Measurements from ENCODE around the gene PTPRK. TPM values are rescaled to one million over a fixed set of nuclear protein-coding genes. Genes with fewer than 3 reads are reported as not detected.
A peak's percentile ranks its signal among the peaks of the same experiment; 100 is the strongest.

The PTPRK gene
- total RNA-seq, 4 donors from 2014 or later, result 40.1 to 82.0 (median 57.6) TPM

GRCh38 chr6:128067446-128068118, 452.8 kb downstream of the PTPRK start:
- TF ChIP-seq POLR2A (IDR thresholded peaks at IDR 0.05) (no peak), EP300 (IDR thresholded peaks at IDR 0.05) (no peak), POLR2AphosphoS5 (IDR thresholded peaks at IDR 0.05) (no peak)
- TF ChIP-seq, protein P1, sequence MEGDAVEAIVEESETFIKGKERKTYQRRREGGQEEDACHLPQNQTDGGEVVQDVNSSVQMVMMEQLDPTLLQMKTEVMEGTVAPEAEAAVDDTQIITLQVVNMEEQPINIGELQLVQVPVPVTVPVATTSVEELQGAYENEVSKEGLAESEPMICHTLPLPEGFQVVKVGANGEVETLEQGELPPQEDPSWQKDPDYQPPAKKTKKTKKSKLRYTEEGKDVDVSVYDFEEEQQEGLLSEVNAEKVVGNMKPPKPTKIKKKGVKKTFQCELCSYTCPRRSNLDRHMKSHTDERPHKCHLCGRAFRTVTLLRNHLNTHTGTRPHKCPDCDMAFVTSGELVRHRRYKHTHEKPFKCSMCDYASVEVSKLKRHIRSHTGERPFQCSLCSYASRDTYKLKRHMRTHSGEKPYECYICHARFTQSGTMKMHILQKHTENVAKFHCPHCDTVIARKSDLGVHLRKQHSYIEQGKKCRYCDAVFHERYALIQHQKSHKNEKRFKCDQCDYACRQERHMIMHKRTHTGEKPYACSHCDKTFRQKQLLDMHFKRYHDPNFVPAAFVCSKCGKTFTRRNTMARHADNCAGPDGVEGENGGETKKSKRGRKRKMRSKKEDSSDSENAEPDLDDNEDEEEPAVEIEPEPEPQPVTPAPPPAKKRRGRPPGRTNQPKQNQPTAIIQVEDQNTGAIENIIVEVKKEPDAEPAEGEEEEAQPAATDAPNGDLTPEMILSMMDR (IDR thresholded peaks at IDR 0.05), result no peak
- Histone ChIP-seq H3K27me3 (no peaks in the 10 kb centered on the region), H3K9me3 (no peaks in the 10 kb centered on the region), H3K36me3 (peaks cover 10% of the 10 kb centered on the region), H3K4me3 (peak overlapping the region; percentile 9), H3K4me1 (no peaks in the 10 kb centered on the region), H3K27ac (no peak overlapping the region)
- WGBS, result 90% methylated on average over 11 of the region's 11 CpGs
- no peak for DNase-seq (ENCODE audit: low spot score in 2 of 2)

DNA sequence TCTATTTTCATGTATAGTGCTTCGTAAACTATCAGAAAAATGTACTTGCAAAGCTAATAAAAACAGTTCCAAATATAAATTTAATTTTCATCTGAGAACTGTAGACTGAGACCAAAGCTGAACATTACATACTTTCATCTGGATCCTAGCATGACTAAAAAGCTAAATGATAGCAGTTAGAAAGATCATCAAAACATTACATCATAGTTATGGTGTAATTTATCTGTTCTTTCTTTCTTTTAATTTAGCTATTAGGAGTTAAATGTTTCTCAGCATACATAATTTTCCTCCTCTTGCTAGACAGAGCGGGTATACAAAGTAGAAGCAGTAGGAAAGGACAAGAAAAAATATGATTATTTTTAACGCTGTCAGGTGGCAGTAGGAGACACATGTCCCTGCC, 455.3 kb downstream of the PTPRK start:
- no peaks in the 10 kb centered on the region for H3K4me1 ChIP-seq
- TF ChIP-seq POLR2A (IDR thresholded peaks at IDR 0.05), result no peak
- TF ChIP-seq, protein P1 (IDR thresholded peaks at IDR 0.05), result no peak
- no peak for TF ChIP-seq EP300 (IDR thresholded peaks at IDR 0.05)
- TF ChIP-seq POLR2AphosphoS5 (IDR thresholded peaks at IDR 0.05), result no peak
- no peaks in the 10 kb centered on the region for H3K9me3 ChIP-seq
- H3K27me3 ChIP-seq, result no peaks in the 10 kb centered on the region
- DNase-seq (ENCODE audit: low spot score in 2 of 2), result no peak
- H3K27ac ChIP-seq, result no peak overlapping the region
- H3K4me3 ChIP-seq, result no peak overlapping the region
- H3K36me3 ChIP-seq, result peaks cover 10% of the 10 kb centered on the region
- WGBS, result 91% methylated on average over 3 of the region's 3 CpGs

DNA sequence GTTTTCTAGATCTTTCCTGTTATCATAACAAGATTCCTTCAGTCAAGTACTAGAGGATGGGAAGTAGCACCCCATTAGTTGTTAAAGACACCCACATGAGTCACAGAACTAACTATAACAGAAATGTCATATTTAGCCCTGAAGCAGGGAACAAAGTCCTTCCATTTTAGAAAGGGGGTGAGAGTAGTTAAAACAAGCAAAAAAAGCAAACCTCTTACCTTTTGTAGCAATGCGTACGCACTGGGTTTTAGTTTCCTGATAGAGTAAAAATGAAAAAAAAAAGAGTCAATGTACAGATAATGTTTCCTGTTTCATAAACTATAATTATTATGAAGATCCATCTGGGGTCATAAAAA, 455.9 kb downstream of the PTPRK start:
- peaks cover 10% of the 10 kb centered on the region for H3K36me3 ChIP-seq
- no peak overlapping the region for H3K27ac ChIP-seq
- no peak overlapping the region for H3K4me3 ChIP-seq
- H3K4me1 ChIP-seq, result no peaks in the 10 kb centered on the region
- H3K27me3 ChIP-seq, result no peaks in the 10 kb centered on the region
- no peak for TF ChIP-seq POLR2A (IDR thresholded peaks at IDR 0.05)
- 93% methylated on average over 2 of the region's 2 CpGs for WGBS
- H3K9me3 ChIP-seq, result no peaks in the 10 kb centered on the region
- DNase-seq (ENCODE audit: low spot score in 2 of 2), result no peak

GRCh38 chr6:128063850-128064539, 456.4 kb downstream of the PTPRK start:
- Histone ChIP-seq H3K27me3 (no peaks in the 10 kb centered on the region), H3K9me3 (no peaks in the 10 kb centered on the region), H3K27ac (no peak overlapping the region), H3K36me3 (peaks cover 10% of the 10 kb centered on the region), H3K4me1 (no peaks in the 10 kb centered on the region), H3K4me3 (no peak overlapping the region)
- WGBS, result 92% methylated on average over 3 of the region's 3 CpGs
- TF ChIP-seq, protein P1 (IDR thresholded peaks at IDR 0.05), result no peak
- TF ChIP-seq EP300 (IDR thresholded peaks at IDR 0.05) (no peak), POLR2AphosphoS5 (IDR thresholded peaks at IDR 0.05) (no peak), POLR2A (IDR thresholded peaks at IDR 0.05) (no peak)
- DNase-seq (ENCODE audit: low spot score in 2 of 2), result no peak

GRCh38 chr6:128062882-128063603, 457.4 kb downstream of the PTPRK start:
- no peak overlapping the region for H3K27ac ChIP-seq
- no peaks in the 10 kb centered on the region for H3K9me3 ChIP-seq
- no peak for TF ChIP-seq POLR2A (IDR thresholded peaks at IDR 0.05)
- TF ChIP-seq EP300 (IDR thresholded peaks at IDR 0.05), result no peak
- TF ChIP-seq, protein P1 (IDR thresholded peaks at IDR 0.05), result no peak
- no peak for TF ChIP-seq POLR2AphosphoS5 (IDR thresholded peaks at IDR 0.05)
- H3K27me3 ChIP-seq, result no peaks in the 10 kb centered on the region
- H3K4me3 ChIP-seq, result no peak overlapping the region
- WGBS, result 98% methylated on average over 5 of the region's 5 CpGs
- no peaks in the 10 kb centered on the region for H3K4me1 ChIP-seq
- no peak for DNase-seq (ENCODE audit: low spot score in 2 of 2)
- H3K36me3 ChIP-seq, result peaks cover 10% of the 10 kb centered on the region

Data from suprapubic skin (tissue), 4 donors.